Measurements from ENCODE around the gene TPCN1. TPM values are rescaled to one million over a fixed set of nuclear protein-coding genes. Genes with fewer than 3 reads are reported as not detected.

The TPCN1 gene
- total and polyA plus RNA-seq, 3 experiments from 2014 or later, result 10.1 to 24.1 (median 21.3) TPM

- Mint-ChIP-seq H3K27me3 (peaks cover 6 to 7% of the 10 kb centered on the region in 2 donors), H3K4me1 (no peaks in the 10 kb centered on the region), H3K4me3 (no peak overlapping the region), H3K27ac (no peak overlapping the region), H3K9me3 (no peaks in the 10 kb centered on the region), H3K36me3 (no peaks in the 10 kb centered on the region)
- no peaks in the 10 kb centered on the region for H3K9me3 ChIP-seq (ENCODE audit: low read length)
- no peaks in the 10 kb centered on the region for H3K27me3 ChIP-seq (ENCODE audit: insufficient read depth, low read length, poor library complexity, severe bottlenecking)
- POLR2A ChIA-PET, result no interaction called here
- no peaks in the 10 kb centered on the region for H3K4me1 ChIP-seq (ENCODE audit: insufficient read depth, low read length)
- H3K36me3 ChIP-seq (ENCODE audit: insufficient read depth, low read length), result no peaks in the 10 kb centered on the region
- no peak overlapping the region for H3K27ac ChIP-seq (ENCODE audit: low read depth, low read length)
- CTCF ChIA-PET, result no interaction called here
- DNase-seq, result no peak
- H3K4me3 ChIP-seq (ENCODE audit: low read length), result no peak overlapping the region
Measured at GRCh38 chr12:113345318-113345717, 124.1 kb downstream of the TPCN1 start.

- ChIA-PET CTCF (no interaction called here), POLR2A (no interaction called here)
- no peaks in the 10 kb centered on the region for H3K36me3 ChIP-seq (ENCODE audit: insufficient read depth, low read length)
- H3K27ac Mint-ChIP-seq, result no peak overlapping the region
- H3K27me3 Mint-ChIP-seq, result peaks cover 6 to 7% of the 10 kb centered on the region in 2 donors
- no peaks in the 10 kb centered on the region for H3K4me1 Mint-ChIP-seq
- H3K4me3 Mint-ChIP-seq, result no peak overlapping the region
- no peaks in the 10 kb centered on the region for H3K27me3 ChIP-seq (ENCODE audit: insufficient read depth, low read length, poor library complexity, severe bottlenecking)
- no peak for DNase-seq
- no peaks in the 10 kb centered on the region for H3K36me3 Mint-ChIP-seq
- no peak overlapping the region for H3K4me3 ChIP-seq (ENCODE audit: low read length)
- H3K27ac ChIP-seq (ENCODE audit: low read depth, low read length), result no peak overlapping the region
- no peaks in the 10 kb centered on the region for H3K9me3 Mint-ChIP-seq
- no peaks in the 10 kb centered on the region for H3K4me1 ChIP-seq (ENCODE audit: insufficient read depth, low read length)
- no peaks in the 10 kb centered on the region for H3K9me3 ChIP-seq (ENCODE audit: low read length)
Measured at GRCh38 chr12:113346353-113346752, 125.1 kb downstream of the TPCN1 start.

- no peak for DNase-seq
- no peaks in the 10 kb centered on the region for H3K4me1 Mint-ChIP-seq
- CTCF ChIA-PET, result no interaction called here
- peak overlapping the region in 1 of 8 donors; percentile 90 for H3K27ac Mint-ChIP-seq
- H3K9me3 ChIP-seq (ENCODE audit: low read length), result no peaks in the 10 kb centered on the region
- H3K27ac ChIP-seq (ENCODE audit: low read depth, low read length), result no peak overlapping the region
- H3K4me3 ChIP-seq (ENCODE audit: low read length), result no peak overlapping the region
- peaks cover 6 to 7% of the 10 kb centered on the region in 2 donors for H3K27me3 Mint-ChIP-seq
- no peaks in the 10 kb centered on the region for H3K9me3 Mint-ChIP-seq
- POLR2A ChIA-PET, result no interaction called here
- no peaks in the 10 kb centered on the region for H3K36me3 ChIP-seq (ENCODE audit: insufficient read depth, low read length)
- H3K4me1 ChIP-seq (ENCODE audit: insufficient read depth, low read length), result no peaks in the 10 kb centered on the region
- H3K36me3 Mint-ChIP-seq, result no peaks in the 10 kb centered on the region
- no peak overlapping the region for H3K4me3 Mint-ChIP-seq
- no peaks in the 10 kb centered on the region for H3K27me3 ChIP-seq (ENCODE audit: insufficient read depth, low read length, poor library complexity, severe bottlenecking)
Measured at GRCh38 chr12:113347107-113347506, 125.8 kb downstream of the TPCN1 start.

- Mint-ChIP-seq H3K27ac (no peak overlapping the region), H3K36me3 (no peaks in the 10 kb centered on the region), H3K4me1 (no peaks in the 10 kb centered on the region), H3K9me3 (no peaks in the 10 kb centered on the region), H3K27me3 (peaks cover 6 to 11% of the 10 kb centered on the region in 2 donors), H3K4me3 (no peak overlapping the region)
- Histone ChIP-seq H3K4me3 (ENCODE audit: low read length) (no peak overlapping the region), H3K9me3 (ENCODE audit: low read length) (no peaks in the 10 kb centered on the region), H3K27me3 (ENCODE audit: insufficient read depth, low read length, poor library complexity, severe bottlenecking) (no peaks in the 10 kb centered on the region), H3K36me3 (ENCODE audit: insufficient read depth, low read length) (no peaks in the 10 kb centered on the region), H3K27ac (ENCODE audit: low read depth, low read length) (no peak overlapping the region), H3K4me1 (ENCODE audit: insufficient read depth, low read length) (no peaks in the 10 kb centered on the region)
- ChIA-PET CTCF (no interaction called here), POLR2A (interaction anchor here (0.6 kb wide), 1 partner anchor 159 kb away, joined by 7 read pairs; no protein-coding TSS in a partner anchor)
- no peak for DNase-seq
Measured at GRCh38 chr12:113347892-113348291, 126.6 kb downstream of the TPCN1 start.

Other genes starting within 250 kb of the TPCN1 start
- gene OAS2, start 242.9 kb upstream of the TPCN1 start, total RNA-seq, result 10 to 100 TPM; 40.1 to 46.6 TPM
- 50.9 TPM for gene OAS2, start 242.9 kb upstream of the TPCN1 start, polyA plus RNA-seq
- 1 to 10 TPM; 2.0 to 2.2 TPM for gene DTX1, start 164.7 kb upstream of the TPCN1 start, total RNA-seq
- 0.98 TPM for gene DTX1, start 164.7 kb upstream of the TPCN1 start, polyA plus RNA-seq
- gene RASAL1, start 85.7 kb upstream of the TPCN1 start, total RNA-seq, result under 1 TPM; 0.51 to 0.72 TPM
- gene RASAL1, start 85.7 kb upstream of the TPCN1 start, polyA plus RNA-seq, result 0.45 TPM
- under 1 TPM; 0.16 to 0.33 TPM for gene CFAP73, start 71.7 kb upstream of the TPCN1 start, total RNA-seq
- not detected for gene CFAP73, start 71.7 kb upstream of the TPCN1 start, polyA plus RNA-seq
- 100 to 1,000 TPM; 131 to 133 TPM for gene DDX54, start 36.0 kb upstream of the TPCN1 start, total RNA-seq
- gene DDX54, start 36.0 kb upstream of the TPCN1 start, polyA plus RNA-seq, result 47.7 TPM
- gene RITA1, start 35.7 kb upstream of the TPCN1 start, total RNA-seq, result 10 to 100 TPM; 21.1 to 22.5 TPM
- 27.4 TPM for gene RITA1, start 35.7 kb upstream of the TPCN1 start, polyA plus RNA-seq
- gene SLC8B1, start 113.6 kb downstream of the TPCN1 start, total RNA-seq, result 10 to 100 TPM; 14.9 to 16.8 TPM
- 26.8 TPM for gene SLC8B1, start 113.6 kb downstream of the TPCN1 start, polyA plus RNA-seq
- gene PLBD2, start 137.1 kb downstream of the TPCN1 start, total RNA-seq, result 10 to 100 TPM; 19.5 to 20.7 TPM
- gene PLBD2, start 137.1 kb downstream of the TPCN1 start, polyA plus RNA-seq, result 10.0 TPM
- gene SDS, start 182.4 kb downstream of the TPCN1 start, total RNA-seq, result under 1 TPM; 0.18 to 0.20 TPM
- not detected for gene SDS, start 182.4 kb downstream of the TPCN1 start, polyA plus RNA-seq
- under 1 TPM; 0.20 to 0.24 TPM for gene SDSL, start 200.9 kb downstream of the TPCN1 start, total RNA-seq
- gene SDSL, start 200.9 kb downstream of the TPCN1 start, polyA plus RNA-seq, result not detected

Measured in CD8-positive, alpha-beta memory T cell (primary cell).